MCF 10A (cell line): ENCODE data around the gene ABR. TPM values are rescaled to one million over a fixed set of nuclear protein-coding genes. Genes with fewer than 3 reads are reported as not detected.

Experiments used
- BruUV-seq: library from RNA; stranded (reverse); fragments of 400-500 nt; replicated peaks from 2 replicates; lab custom pipeline; 2021; lab: Mats Ljungman, UMichigan
- CTCF ChIA-PET: fragments of 300-600 bp; sonication (Branson Sonifier 250); formaldehyde crosslinking; extraction: SDS; loops from one replicate; lab custom pipeline; 2021; ENCODE audit warnings: antibody characterized with exemption, inconsistent platforms; lab: Yijun Ruan, JAX
- POLR2A ChIA-PET: fragments of 300-600, 350-650 bp; sonication (Branson Sonifier 250); formaldehyde crosslinking; extraction: SDS; loops from one replicate; lab custom pipeline; 2020; ENCODE audit warnings: antibody characterized with exemption, inconsistent platforms; lab: Yijun Ruan, JAX
- DNase-seq: peaks from one replicate; pipeline ENCODE4 v3.0.0-alpha.2; 2018; ENCODE audit not compliant: unreplicated experiment
- H3K27ac Mint-ChIP-seq: one replicate; pipeline ENCODE4 v1.8.0; 2022; ENCODE audit warnings: mild to moderate bottlenecking, low read depth, mixed read lengths; ENCODE audit not compliant: unreplicated experiment
- H3K27me3 Mint-ChIP-seq: one replicate; pipeline ENCODE4 v1.8.0; 2022; ENCODE audit warnings: mixed read lengths; ENCODE audit not compliant: insufficient read depth, unreplicated experiment
- H3K36me3 Mint-ChIP-seq: one replicate; pipeline ENCODE4 v1.8.0; 2022; ENCODE audit warnings: mild to moderate bottlenecking, moderate library complexity, mixed read lengths; ENCODE audit not compliant: insufficient read depth, unreplicated experiment
- H3K4me1 Mint-ChIP-seq: one replicate; pipeline ENCODE4 v1.8.0; 2022; ENCODE audit warnings: mixed read lengths; ENCODE audit not compliant: insufficient read depth, unreplicated experiment
- H3K4me3 Mint-ChIP-seq: one replicate; pipeline ENCODE4 v1.8.0; 2022; ENCODE audit warnings: mild to moderate bottlenecking, moderate library complexity, mixed read lengths; ENCODE audit not compliant: unreplicated experiment
- H3K9me3 Mint-ChIP-seq: one replicate; pipeline ENCODE4 v1.8.0; 2022; ENCODE audit warnings: mixed read lengths; ENCODE audit not compliant: unreplicated experiment
- CTCF ChIP-seq: fragments of 200-600 bp; IDR thresholded peaks from one replicate; pipeline ENCODE4 v1.8.0; 2022; ENCODE audit warnings: antibody characterized with exemption, mild to moderate bottlenecking; ENCODE audit not compliant: unreplicated experiment
- intact Hi-C: fragments of 100-400 bp; cut with micrococcal nuclease; formaldehyde crosslinking; loops from 2 replicates; pipeline ENCODE4 v1.14.1; 2022
- microRNA-seq: library from miRNA; unstranded; fragments of <30 nt; microRNA quantifications from one replicate; pipeline ENCODE4 v1.2.0, GENCODE V29; 2022
- total RNA-seq: library from RNA; stranded (reverse); gene quantifications from 2 replicates; pipeline ENCODE4 v1.2.3, GENCODE V29; 2022

ABR gene
- total RNA-seq, 1 experiment from 2014 or later = 44.7 TPM

- Mint-ChIP-seq H3K4me1 (peaks cover 11% of the 10 kb centered on the region), H3K36me3 (peaks cover 18% of the 10 kb centered on the region), H3K9me3 (no peaks in the 10 kb centered on the region), H3K27me3 (no peaks in the 10 kb centered on the region), H3K27ac (no peak overlapping the region), H3K4me3 (no peak overlapping the region)
- TF ChIP-seq CTCF = no peak
- ChIA-PET POLR2A (interaction anchor here (0.7 to 1.4 kb wide), 2 partner anchors 11 to 27 kb away, joined by 3 to 4 read pairs; no protein-coding TSS in a partner anchor), CTCF (no interaction called here)
- intact Hi-C loops = no loop called here
- no TSS peak for BruUV-seq
- DNase-seq = no peak
Observed at GRCh38 chr17:954431-955164, 225.2 kb downstream of the ABR start.

GRCh38 chr17:953767-954166, 226.0 kb downstream of the ABR start:
- Mint-ChIP-seq H3K4me1 (peaks cover 11% of the 10 kb centered on the region), H3K9me3 (no peaks in the 10 kb centered on the region), H3K36me3 (peaks cover 13% of the 10 kb centered on the region), H3K27me3 (no peaks in the 10 kb centered on the region), H3K4me3 (no peak overlapping the region), H3K27ac (no peak overlapping the region)
- no peak for TF ChIP-seq CTCF
- intact Hi-C loops = no loop called here
- ChIA-PET CTCF (no interaction called here), POLR2A (interaction anchor here (1.0 to 1.4 kb wide), 2 partner anchors 26 to 48 kb away, joined by 3 read pairs; no protein-coding TSS in a partner anchor)
- BruUV-seq = no TSS peak
- no peak for DNase-seq

Small RNA genes lying within 50 kb of the gene (microRNA-seq; reads per million reads assigned to microRNA genes)
- 0.66 reads per million for gene MIR3183

Other genes with a start within 250 kb of the ABR start
- 36.8 and 57.3 TPM in 2 replicates for gene NXN, start 200.2 kb downstream of the ABR start, total RNA-seq
- gene TIMM22, start 182.9 kb downstream of the ABR start, total RNA-seq = 16.6 and 18.5 TPM in 2 replicates
- gene BHLHA9, start 90.5 kb upstream of the ABR start, total RNA-seq = not detected in 2 replicates
- gene TRARG1, start 99.7 kb upstream of the ABR start, total RNA-seq = not detected in 2 replicates
- gene YWHAE, start 220.2 kb upstream of the ABR start, total RNA-seq = 813 and 886 TPM in 2 replicates